GM23248 (cell line): ENCODE results near the gene COX17. TPM values are rescaled to one million over a fixed set of nuclear protein-coding genes. Genes with fewer than 3 reads are reported as not detected.

Experiments used
- DNase-seq: peaks from one replicate; pipeline ENCODE4 v3.0.0-alpha.2; 2015
- H2AFZ ChIP-seq: fragments of 200-600 bp; sonication (generic); 2 replicates; pipeline ENCODE4 v1.6.1; 2016; ENCODE audit warnings: antibody characterized with exemption
- H3F3A ChIP-seq: fragments of 200-600 bp; sonication (generic); 2 replicates; pipeline ENCODE4 v1.6.1; 2016; ENCODE audit warnings: mild to moderate bottlenecking, antibody characterized with exemption, mixed run types; ENCODE audit not compliant: insufficient read depth
- H3K27ac ChIP-seq: fragments of 200-600 bp; sonication (generic); 2 replicates; pipeline ENCODE4 v1.5.1; 2016; ENCODE audit warnings: mild to moderate bottlenecking
- H3K27me3 ChIP-seq: fragments of 200-600 bp; sonication (generic); replicated peaks from 2 replicates; pipeline ENCODE4 v1.6.1; 2016; ENCODE audit warnings: mild to moderate bottlenecking; ENCODE audit not compliant: insufficient read depth
- H3K36me3 ChIP-seq: fragments of 200-600 bp; sonication (generic); 2 replicates; pipeline ENCODE4 v1.6.1; 2016; ENCODE audit warnings: low read depth, mild to moderate bottlenecking
- H3K4me1 ChIP-seq: fragments of 200-600 bp; sonication (generic); 2 replicates; pipeline ENCODE4 v1.6.1; 2016; ENCODE audit warnings: mild to moderate bottlenecking; ENCODE audit not compliant: insufficient read depth
- H3K4me2 ChIP-seq: fragments of 200-600 bp; sonication (generic); one replicate; pipeline ENCODE4 v1.6.1; 2016; ENCODE audit warnings: mild to moderate bottlenecking; ENCODE audit not compliant: unreplicated experiment
- H3K4me3 ChIP-seq: fragments of 200-600 bp; sonication (generic); 2 replicates; pipeline ENCODE4 v1.5.1; 2016; ENCODE audit warnings: mild to moderate bottlenecking
- H3K79me2 ChIP-seq: fragments of 200-600 bp; sonication (generic); 2 replicates; pipeline ENCODE4 v1.6.1; 2016; ENCODE audit warnings: mild to moderate bottlenecking; ENCODE audit not compliant: insufficient read depth
- H3K9ac ChIP-seq: fragments of 200-600 bp; sonication (generic); 2 replicates; pipeline ENCODE4 v1.6.1; 2016; ENCODE audit warnings: mild to moderate bottlenecking
- H3K9me2 ChIP-seq: fragments of 200-600 bp; sonication (generic); 2 replicates; pipeline ENCODE4 v1.6.1; 2016; ENCODE audit warnings: mixed run types, mild to moderate bottlenecking, moderate library complexity; ENCODE audit not compliant: insufficient read depth
- H3K9me3 ChIP-seq: fragments of 200-600 bp; sonication (generic); one replicate; pipeline ENCODE4 v1.6.1; 2017; ENCODE audit warnings: low read depth
- H4K20me1 ChIP-seq: fragments of 200-600 bp; sonication (generic); 2 replicates; pipeline ENCODE4 v1.6.0; 2016; ENCODE audit not compliant: insufficient read depth
- EZH2 ChIP-seq: fragments of 200-600 bp; sonication (generic); IDR thresholded peaks from 2 replicates; pipeline ENCODE4 v1.6.1; 2018; ENCODE audit warnings: antibody characterized with exemption, mild to moderate bottlenecking; ENCODE audit not compliant: insufficient read depth, poor library complexity, severe bottlenecking
- EZH2phosphoT487 ChIP-seq: fragments of 200-600 bp; sonication (generic); IDR thresholded peaks from 2 replicates; pipeline ENCODE4 v1.6.1; 2018; ENCODE audit warnings: antibody characterized with exemption, moderate library complexity, mild to moderate bottlenecking, low read depth; ENCODE audit not compliant: insufficient read depth
- whole genome bisulfite sequencing, 2 experiments: methylation state at CpG; one replicate each; pipeline ENCODE4 v1.1.6; 2015 to 2017; ENCODE audit warnings: low lambda C conversion rate in 2 of 2, low coverage in 1 of 2; ENCODE audit errors: missing lambda C conversion rate in 2 of 2; 5-methylcytosine and 5-hydroxymethylcytosine counted together
- in situ Hi-C: fragments of 300-500 bp; cut with MboI; formaldehyde crosslinking; loops from 2 replicates; pipeline ENCODE4 v1.15.0; 2020
- polyA plus RNA-seq: library from polyadenylated mRNA; unstranded; fragments of >200 nt; fragmentation: Nextera tagmentation; extraction: Ambion mirVana; gene quantifications from 2 replicates; pipeline ENCODE4 v1.2.1, GENCODE V29; 2016
- total RNA-seq: library from RNA; depleted of rRNA; stranded (reverse); fragments of >200 nt; shearing (Covaris generic); gene quantifications from 2 replicates; pipeline ENCODE4 v1.2.3, GENCODE V29; 2014

The COX17 gene
- total and polyA plus RNA-seq, 2 experiments from 2014 or later, result 7.0 to 53.3 TPM

GRCh38 chr3:119700920-119701734 is 23.9 kb upstream of the COX17 start:
- no peaks in the 10 kb centered on the region for H3K79me2 ChIP-seq

GRCh38 chr3:119700269-119700919 is 23.2 kb upstream of the COX17 start:
- Histone ChIP-seq H3K36me3 (no peaks in the 10 kb centered on the region), H4K20me1 (no peaks in the 10 kb centered on the region), H3K4me3 (no peak overlapping the region), H3K79me2 (no peaks in the 10 kb centered on the region), H3F3A (0 out of 2 replicates have a peak, but pooled peaks cover 6% of the 10 kb centered on the region), H3K9me2 (no peaks in the 10 kb centered on the region), H3K9me3 (no peaks in the 10 kb centered on the region), H2AFZ (0 out of 2 replicates have a peak overlapping the region, but pooled peaks have one; percentile 24), H3K9ac (no peak overlapping the region), H3K27me3 (no peaks in the 10 kb centered on the region), H3K4me1 (no peaks in the 10 kb centered on the region), H3K27ac (no peak overlapping the region), H3K4me2 (no peak overlapping the region)
- in situ Hi-C loops, result no loop called here
- TF ChIP-seq EZH2phosphoT487 (no peak), EZH2 (no peak)
- WGBS, 2 experiments, result 98 to 99% methylated on average over 4 of the region's 4 CpGs
- peak; percentile 30 for DNase-seq

More at GRCh38 chr3:119700920-119701734, 23.9 kb upstream of the COX17 start:
- in situ Hi-C loops, result no loop called here
- whole genome bisulfite sequencing, 2 experiments, result 81 to 87% methylated on average over 22 of the region's 22 CpGs
- Histone ChIP-seq H4K20me1 (no peaks in the 10 kb centered on the region), H3F3A (0 out of 2 replicates have a peak, but pooled peaks cover 6% of the 10 kb centered on the region), H3K4me3 (no peak overlapping the region), H3K36me3 (no peaks in the 10 kb centered on the region), H3K9me3 (no peaks in the 10 kb centered on the region), H2AFZ (peak overlapping the region; percentile 14; the same call in 1 of the 2 replicates), H3K27ac (no peak overlapping the region), H3K9ac (no peak overlapping the region), H3K4me1 (no peaks in the 10 kb centered on the region), H3K4me2 (no peak overlapping the region), H3K27me3 (0 out of 2 replicates have a peak, but pooled peaks cover 3% of the 10 kb centered on the region), H3K9me2 (no peaks in the 10 kb centered on the region)
- TF ChIP-seq EZH2phosphoT487 (no peak), EZH2 (no peak)
- no peak for DNase-seq

- TF ChIP-seq EZH2phosphoT487 (no peak), EZH2 (no peak)
- H3K27ac ChIP-seq, result no peak overlapping the region
- H3K9me3 ChIP-seq, result no peaks in the 10 kb centered on the region
- in situ Hi-C loops, result loop anchor here (25.0 kb wide), 1 partner anchor 810 kb away; no protein-coding TSS in a partner anchor
- H3K79me2 ChIP-seq, result no peaks in the 10 kb centered on the region
- no peaks in the 10 kb centered on the region for H3K9me2 ChIP-seq
- WGBS, 2 experiments, result 62 to 79% methylated on average over 5 of the region's 5 CpGs
- H4K20me1 ChIP-seq, result no peaks in the 10 kb centered on the region
- DNase-seq, result no peak
- H3K4me2 ChIP-seq, result no peak overlapping the region
- no peak overlapping the region for H2AFZ ChIP-seq
- H3F3A ChIP-seq, result no peaks in the 10 kb centered on the region
- no peak overlapping the region for H3K4me3 ChIP-seq
- H3K27me3 ChIP-seq, result no peaks in the 10 kb centered on the region; the same call in 1 of the 2 replicates
- H3K36me3 ChIP-seq, result no peaks in the 10 kb centered on the region
- no peaks in the 10 kb centered on the region for H3K4me1 ChIP-seq
- no peak overlapping the region for H3K9ac ChIP-seq
These were observed 20.2 kb upstream of the COX17 start for GRCh38 chr3:119697394-119697793.

- in situ Hi-C loops, result loop anchor here (25.0 kb wide), 1 partner anchor 808 kb away; no protein-coding TSS in a partner anchor
- Histone ChIP-seq H3K4me2 (no peak overlapping the region), H2AFZ (no peak overlapping the region), H3K79me2 (no peaks in the 10 kb centered on the region), H3K4me1 (no peaks in the 10 kb centered on the region), H3K36me3 (no peaks in the 10 kb centered on the region), H3K9ac (no peak overlapping the region), H3K27ac (no peak overlapping the region), H3K4me3 (no peak overlapping the region), H4K20me1 (no peaks in the 10 kb centered on the region), H3K9me3 (no peaks in the 10 kb centered on the region), H3F3A (no peaks in the 10 kb centered on the region), H3K9me2 (no peaks in the 10 kb centered on the region), H3K27me3 (peaks cover 5% of the 10 kb centered on the region; the same call in 1 of the 2 replicates)
- peak; percentile 30 for DNase-seq
- TF ChIP-seq EZH2, result no peak
- 57 to 62% methylated on average over 2 of the region's 2 CpGs for WGBS, 2 experiments
These were observed 18.3 kb upstream of the COX17 start for GRCh38 chr3:119695480-119695879.
